NCI-H2081 (cell line): Measurements from ENCODE around the gene ADAR.

ENCODE experiments used
- DNase-seq, 2 experiments: peaks; one replicate each; lab custom pipeline; 2025; lab: John Stamatoyannopoulos, UW

Gene ADAR

GRCh38 chr1:154558720-154559465 is 49.1 kb downstream of the ADAR start:
- DNase-seq = peak; percentile 100

GRCh38 chr1:154557939-154558719 is 49.9 kb downstream of the ADAR start, which contains the start of gene UBE2Q1:
UBE2Q1 (minus strand) TSS chr1:154558662; CDS start chr1:154558553, 109 bp downstream.
- DNase-seq = peak in 1 of 2 experiments; percentile 53

- DNase-seq = no peak
These were observed 50.6 kb downstream of the ADAR start for GRCh38 chr1:154557248-154557938.

DNA sequence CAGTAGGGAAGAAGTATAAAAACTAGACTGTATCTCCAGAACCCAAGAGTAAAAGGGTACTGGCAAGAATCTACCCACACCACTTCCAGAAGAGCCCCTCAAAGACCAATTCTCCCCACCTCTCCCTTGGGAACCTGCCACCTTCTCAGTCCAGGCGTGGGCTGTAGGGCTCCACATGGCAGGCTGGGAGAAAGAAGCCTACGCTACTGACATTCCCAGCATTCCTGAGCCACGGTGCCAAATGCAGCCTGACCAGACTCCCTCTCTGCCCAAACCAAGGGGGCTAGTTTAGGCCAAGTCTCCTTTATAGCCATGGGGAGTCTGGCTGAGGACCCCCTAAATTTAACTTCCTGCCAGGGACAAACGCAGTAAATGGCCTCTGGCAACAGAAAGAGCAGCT is 51.6 kb downstream of the ADAR start:
- no peak for DNase-seq

DNA sequence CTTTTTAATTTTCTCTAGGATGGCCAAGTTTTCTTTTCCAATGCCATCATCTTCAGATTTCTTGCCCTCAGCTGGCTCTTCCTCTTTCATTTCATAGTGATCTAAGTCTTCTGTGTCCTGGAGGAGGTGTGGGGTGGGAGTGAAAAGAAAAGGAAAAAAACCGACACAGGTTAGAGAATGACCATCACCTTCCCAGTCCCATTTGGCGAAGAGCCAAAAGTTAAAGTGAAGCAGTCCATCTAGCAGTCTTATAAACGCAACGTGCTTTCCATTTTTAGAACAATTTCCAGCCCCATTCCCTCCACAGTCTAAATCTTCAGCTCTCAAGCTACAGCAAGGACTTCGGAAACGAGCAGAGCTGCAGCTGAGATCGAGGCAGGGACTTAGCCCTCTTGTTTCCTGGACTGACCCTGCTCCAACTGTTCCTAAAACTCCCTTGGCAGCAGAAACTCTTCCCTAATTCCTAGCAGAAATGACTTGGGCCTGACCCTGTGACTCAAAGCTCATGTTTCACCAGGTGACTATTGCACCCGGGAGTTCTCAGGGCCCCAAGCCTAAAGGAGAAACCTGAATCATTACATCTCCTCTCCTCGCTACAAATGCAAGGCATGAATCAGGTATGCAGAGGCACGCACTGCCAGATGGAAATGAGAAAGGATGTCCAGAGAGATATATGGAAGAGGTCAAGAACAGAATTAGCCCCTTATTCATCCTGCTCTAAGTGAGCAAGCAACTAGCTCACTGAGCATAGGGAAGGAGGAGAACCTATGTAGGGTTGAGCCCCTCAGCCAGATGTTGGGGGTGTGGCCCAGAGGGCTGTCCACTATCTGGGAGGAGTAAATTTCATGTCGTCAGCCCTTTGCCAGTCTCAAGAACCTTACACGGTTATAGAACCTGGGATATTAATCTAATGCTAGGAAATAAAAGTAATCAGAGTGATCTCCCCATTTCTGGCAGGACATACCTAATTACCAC is 54.6 kb downstream of the ADAR start:
- no peak for DNase-seq

DNA sequence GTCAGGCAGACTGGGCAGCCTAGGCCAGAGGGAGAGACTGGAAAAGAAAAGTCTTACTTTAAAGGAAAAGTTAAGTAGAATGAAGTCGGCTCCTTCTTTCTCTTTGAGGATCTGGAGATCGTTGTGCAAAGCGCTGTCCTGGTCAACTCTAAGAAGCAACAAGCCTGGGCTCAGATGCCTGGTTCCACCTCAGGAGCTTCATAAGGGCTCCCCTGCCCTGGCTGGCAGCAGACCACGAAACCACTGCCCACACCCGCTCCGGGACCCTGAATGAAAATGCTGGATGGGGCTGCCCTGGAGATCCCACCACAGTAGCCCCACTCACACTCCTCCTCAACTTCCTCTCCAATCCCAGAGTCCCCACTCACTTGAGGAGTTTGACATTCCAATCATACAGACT is 56.0 kb downstream of the ADAR start:
- no peak for DNase-seq

- DNase-seq = no peak
These were observed 56.5 kb downstream of the ADAR start for GRCh38 chr1:154551474-154551873.

- DNase-seq = no peak
These were observed 57.3 kb downstream of the ADAR start for GRCh38 chr1:154550657-154551056.

DNA sequence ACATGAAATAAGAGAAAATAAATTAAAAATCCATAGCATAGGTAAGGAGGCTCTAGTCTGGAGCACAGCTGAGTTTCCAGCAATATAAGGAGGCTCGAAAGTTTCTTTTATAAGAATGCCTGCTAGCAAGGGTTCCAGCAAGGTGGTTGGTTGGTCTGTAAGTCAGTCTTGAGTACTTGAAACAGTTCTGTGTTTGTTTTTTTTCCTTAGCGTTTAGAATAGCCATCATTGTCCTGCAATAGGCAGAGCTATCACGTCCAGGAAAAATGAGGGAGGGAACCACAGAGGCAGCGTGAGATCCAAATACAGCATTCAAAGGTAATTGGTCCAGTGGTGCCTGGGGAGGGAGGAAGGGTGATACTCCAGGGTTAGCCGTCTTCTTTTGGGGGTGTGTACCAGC is 57.9 kb downstream of the ADAR start:
- DNase-seq = no peak

DNA sequence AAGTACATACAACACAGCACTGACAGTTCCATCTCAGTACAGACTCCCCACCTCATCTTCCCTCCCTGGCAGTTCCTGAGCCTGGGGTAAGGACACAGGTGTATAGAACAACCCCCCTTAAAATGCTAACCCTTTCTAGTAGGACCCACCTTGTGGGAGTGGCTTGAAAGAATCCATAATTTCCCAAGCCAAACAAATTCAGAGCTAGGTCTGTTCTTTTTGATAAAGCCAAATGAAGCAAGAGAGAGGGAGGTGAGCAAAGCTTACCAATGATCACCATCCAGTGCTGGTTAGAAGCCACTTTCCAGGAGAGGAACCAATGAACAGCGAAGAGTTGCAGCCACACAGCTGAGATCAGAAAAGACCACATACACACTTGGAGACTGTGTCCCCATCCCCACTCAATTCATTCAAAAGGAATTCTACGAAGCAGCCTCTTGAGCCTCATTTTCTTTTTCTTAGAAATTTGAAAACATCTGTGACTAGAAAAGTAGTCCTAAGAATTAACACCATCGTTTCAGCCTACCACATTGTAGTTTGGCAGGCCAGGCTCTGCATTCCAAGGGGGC is 58.7 kb downstream of the ADAR start:
- no peak for DNase-seq

- no peak for DNase-seq
These were observed 60.0 kb downstream of the ADAR start for GRCh38 chr1:154548028-154548427.

DNA sequence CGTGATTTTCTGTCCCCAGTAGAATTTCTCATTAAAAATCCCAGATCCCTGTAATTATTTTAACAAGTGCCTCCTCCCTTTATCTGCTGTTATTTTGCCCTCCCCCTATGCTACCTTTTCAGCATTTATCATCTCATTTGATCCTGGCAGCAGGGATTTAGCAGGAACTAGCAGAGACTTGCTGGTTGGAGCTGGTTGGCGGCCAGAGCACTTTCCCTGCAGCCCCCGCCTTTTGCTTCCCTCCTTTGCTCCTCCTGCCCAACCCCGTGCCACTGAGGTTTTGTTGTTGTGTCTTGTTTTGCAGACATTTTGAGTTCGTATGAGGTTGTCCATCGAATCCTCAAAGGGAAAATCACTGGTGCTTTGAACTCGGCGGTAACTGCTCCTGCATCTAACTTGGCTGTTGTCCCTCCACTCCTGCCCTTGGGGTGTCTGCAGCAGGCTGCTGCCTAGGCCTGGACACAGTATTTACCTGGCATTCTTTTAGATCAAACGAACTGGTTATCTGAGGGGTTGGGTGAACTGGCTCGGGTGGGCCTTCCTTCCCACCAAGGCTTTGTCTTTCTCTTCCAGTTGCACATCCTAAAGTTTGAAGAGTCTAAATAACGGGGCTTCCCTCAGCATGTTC is 60.8 kb downstream of the ADAR start:
- DNase-seq = no peak

GRCh38 chr1:154546264-154547063 is 61.5 kb downstream of the ADAR start:
- DNase-seq = peak; percentile 69 to 73

DNA sequence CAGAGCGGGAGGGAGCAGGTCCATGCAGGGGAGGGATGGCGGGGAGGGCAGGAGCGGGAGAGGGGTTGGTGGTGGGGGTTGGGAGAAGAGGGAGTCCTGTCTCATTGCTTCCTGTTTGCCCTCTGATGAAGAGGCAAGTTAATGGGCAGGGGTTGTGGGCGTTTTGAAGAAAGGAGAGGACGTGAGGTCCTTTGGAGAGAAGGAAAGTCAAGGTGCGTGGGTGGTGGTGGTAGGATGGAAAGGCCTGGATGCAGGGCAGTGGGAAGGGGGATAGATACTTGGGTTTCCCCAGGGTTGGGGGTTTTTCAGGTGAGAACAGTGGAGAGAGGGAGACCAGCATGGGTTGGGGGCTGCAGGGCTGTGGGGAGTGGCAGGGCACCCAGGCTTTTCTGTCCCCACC is 66.8 kb downstream of the ADAR start:
- DNase-seq = no peak

DNA sequence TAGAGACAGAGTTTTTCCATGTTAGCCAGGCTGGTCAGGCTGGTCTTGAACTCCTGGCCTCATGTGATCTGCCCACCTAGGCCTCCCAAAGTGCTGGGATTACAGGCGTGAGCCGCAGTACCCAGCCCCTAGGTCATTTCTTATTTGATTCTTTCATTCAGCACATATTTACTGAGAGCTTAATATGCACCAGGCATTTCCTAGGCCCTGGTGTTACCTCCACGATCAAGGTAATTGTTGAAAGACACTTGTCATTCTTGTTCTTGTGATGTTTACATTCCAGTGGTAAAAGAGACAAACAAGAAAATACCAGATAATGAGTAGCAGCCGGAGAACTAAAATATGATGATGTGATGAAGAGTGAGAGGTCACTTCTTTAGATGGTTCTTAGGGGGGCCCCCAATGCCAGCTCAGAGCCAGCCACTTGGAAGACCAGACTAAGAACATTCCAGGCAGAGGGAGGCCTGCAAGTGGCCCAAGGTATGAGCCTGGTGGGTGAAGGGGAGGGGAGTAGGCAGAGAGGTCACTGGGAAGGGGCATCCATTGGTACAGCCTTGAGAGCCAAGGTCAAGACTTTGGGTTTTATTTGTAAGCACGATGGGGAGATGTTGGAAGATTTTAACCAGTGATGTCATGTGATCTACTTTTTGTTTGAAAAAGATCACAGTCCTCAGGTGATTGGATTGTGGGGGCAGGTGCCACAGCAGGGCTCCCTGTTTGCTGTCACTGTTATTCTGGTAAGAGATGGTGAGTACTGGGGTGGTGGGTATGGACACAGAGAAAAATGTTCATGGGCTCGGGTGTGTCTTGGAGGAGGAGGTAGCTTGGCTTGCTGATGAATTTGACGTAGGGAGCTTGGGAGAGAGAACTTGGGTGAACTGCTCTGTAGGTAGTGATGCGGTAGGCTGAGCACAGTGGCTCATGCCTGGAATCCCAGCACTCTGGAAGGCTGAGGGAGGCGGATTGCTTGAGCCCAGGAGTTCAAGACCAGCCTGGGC is 68.2 kb downstream of the ADAR start:
- no peak for DNase-seq

- DNase-seq = no peak
These were observed 71.4 kb downstream of the ADAR start for GRCh38 chr1:154536570-154536969.

- peak; percentile 28 to 67 for DNase-seq
These were observed 73.8 kb downstream of the ADAR start for GRCh38 chr1:154533952-154534844.
